ENCODE measurements around the gene GNL3L. TPM values are rescaled to one million over a fixed set of nuclear protein-coding genes. Genes with fewer than 3 reads are reported as not detected.
"Not testable (repeated sequence)": the region's sequence is repeated elsewhere in the genome, so short reads cannot be mapped to it uniquely, and the experiment has no call there.

Gene GNL3L
- total RNA-seq (10 to 100 TPM; 28.1 to 30.7 TPM), polyA plus RNA-seq (ENCODE audit: insufficient read length in 6 of 6) (10 to 100 TPM; 19.0 to 27.5 (median 19.6) TPM)
- long read RNA-seq, donor 1, partial matches to known transcripts, result 0 of 1 reads
- long read RNA-seq, donor 1, other reads (novel, unspliced or antisense), result 0 of 1 reads
- long read RNA-seq, donor 2, partial matches to known transcripts, result 0 of 1 reads
- long read RNA-seq, donor 2, other reads (novel, unspliced or antisense), result 0 of 1 reads
- long read RNA-seq, donor 3, partial matches to known transcripts, result 0 of 1 reads
- long read RNA-seq, donor 3, other reads (novel, unspliced or antisense), result 0 of 1 reads
- long read RNA-seq, donor 4, partial matches to known transcripts, result 1 of 8 reads
- long read RNA-seq, donor 4, other reads (novel, unspliced or antisense), result 3 of 8 reads
- long read RNA-seq, donor 5, partial matches to known transcripts, result 0 of 1 reads
- long read RNA-seq, donor 5, other reads (novel, unspliced or antisense), result 0 of 1 reads
- long read RNA-seq, donor 6, partial matches to known transcripts, result 0 of 3 reads
- long read RNA-seq, donor 6, other reads (novel, unspliced or antisense), result 0 of 3 reads
- long read RNA-seq, donor 7, result 0 reads
- long read RNA-seq, donor 8, partial matches to known transcripts, result 0 of 3 reads
- long read RNA-seq, donor 8, other reads (novel, unspliced or antisense), result 0 of 3 reads
- long read RNA-seq, donor 9, result 0 reads
- long read RNA-seq, donor 10, transcript GNL3L-202 (16 exons, 2,135 nt), result major isoform, 6 of 10 reads
- long read RNA-seq, donor 10, partial matches to known transcripts, result 0 of 10 reads
- long read RNA-seq, donor 10, other reads (novel, unspliced or antisense), result 1 of 10 reads
- long read RNA-seq, donor 11, result 0 reads
- long read RNA-seq, donor 12, partial matches to known transcripts, result 0 of 2 reads
- long read RNA-seq, donor 12, other reads (novel, unspliced or antisense), result 0 of 2 reads

- DNase-seq (peak; percentile 80 to 93 (median 90)), ATAC-seq (peak; percentile 96)
- Histone ChIP-seq H3K27ac (peak within 1 kb of the TSS; percentile 69 to 87), H3K9me3 (no peaks in the 10 kb centered on the region), H3K4me1 (peaks cover 0 to 13% of the 10 kb centered on the region in 2 donors), H3K27me3 (no peaks in the 10 kb centered on the region), H3K36me3 (peaks cover 0 to 12% of the 10 kb centered on the region in 2 donors), H3K4me3 (peak within 1 kb of the TSS; percentile 48 to 71)
- intact Hi-C loops (cut with DNase I), result no loop called here
- peak in 1 of 2 donors; percentile 9 for TF ChIP-seq CTCF (IDR thresholded peaks at IDR 0.05)
These were observed at the start of gene GNL3L for GRCh38 chrX:54529552-54530356. GNL3L (plus strand) TSS chrX:54530219; CDS start chrX:54532567, 2,348 bp downstream.

- peak in 1 of 4 donors; percentile 56 for DNase-seq
- no peak overlapping the region for H3K4me3 ChIP-seq
- no peaks in the 10 kb centered on the region for H3K4me1 ChIP-seq
- intact Hi-C loops (cut with DNase I), result no loop called here
- no peak for TF ChIP-seq CTCF (IDR thresholded peaks at IDR 0.05)
- H3K27ac ChIP-seq, result peak overlapping the region in 1 of 2 donors; percentile 47
- no peaks in the 10 kb centered on the region for H3K27me3 ChIP-seq
- H3K9me3 ChIP-seq, result no peaks in the 10 kb centered on the region
- no peak for ATAC-seq
- H3K36me3 ChIP-seq, result no peaks in the 10 kb centered on the region
These were observed 47.0 kb upstream of the GNL3L start for GRCh38 chrX:54482839-54483593.

- no peak for TF ChIP-seq CTCF (IDR thresholded peaks at IDR 0.05)
- intact Hi-C loops (cut with DNase I), result no loop called here
- Histone ChIP-seq H3K9me3 (no peaks in the 10 kb centered on the region), H3K27me3 (no peaks in the 10 kb centered on the region), H3K36me3 (no peaks in the 10 kb centered on the region), H3K4me1 (no peaks in the 10 kb centered on the region), H3K4me3 (no peak overlapping the region), H3K27ac (no peak overlapping the region)
- ATAC-seq (no peak), DNase-seq (no peak)
These were observed 46.1 kb upstream of the GNL3L start for GRCh38 chrX:54483946-54484345.

GRCh38 chrX:54484666-54485065 lies 45.4 kb upstream of the GNL3L start:
- intact Hi-C loops (cut with DNase I), result no loop called here
- Histone ChIP-seq H3K4me1 (no peaks in the 10 kb centered on the region), H3K9me3 (no peaks in the 10 kb centered on the region), H3K4me3 (no peak overlapping the region), H3K27ac (no peak overlapping the region), H3K36me3 (no peaks in the 10 kb centered on the region), H3K27me3 (no peaks in the 10 kb centered on the region)
- DNase-seq (no peak), ATAC-seq (no peak)
- TF ChIP-seq CTCF (IDR thresholded peaks at IDR 0.05), result no peak

GRCh38 chrX:54489819-54490218 lies 40.2 kb upstream of the GNL3L start:
- H3K4me3 ChIP-seq; H3K36me3 ChIP-seq; ATAC-seq; DNase-seq; H3K9me3 ChIP-seq; H3K4me1 ChIP-seq; H3K27ac ChIP-seq; intact Hi-C loops (cut with DNase I): not testable (repeated sequence)
- peaks cover 0 to 11% of the 10 kb centered on the region in 2 donors for H3K27me3 ChIP-seq

Data from left lung (tissue), 14 donors.